NT2/D1 (cell line): ENCODE measurements around the gene OS9.
"Not testable (repeated sequence)": the region's sequence is repeated elsewhere in the genome, so short reads cannot be mapped to it uniquely, and the experiment has no call there.

ENCODE experiments used
- YY1 ChIP-seq: IDR thresholded peaks from 2 replicates; pipeline ENCODE4 v1.6.1; 2011; ENCODE audit not compliant: insufficient read length, insufficient read depth
- ZNF274 ChIP-seq: IDR thresholded peaks from 2 replicates; pipeline ENCODE4 v1.6.1; 2011; ENCODE audit warnings: mild to moderate bottlenecking, low read depth, low read length

GRCh38 chr12:57671811-57672210 is 22.1 kb upstream of the OS9 start:
- not testable (repeated sequence) for TF ChIP-seq YY1, ZNF274
